Astrocyte of the cerebellum (primary cell): ENCODE results near the gene SNIP1.
"Not testable (repeated sequence)": the region's sequence is repeated elsewhere in the genome, so short reads cannot be mapped to it uniquely, and the experiment has no call there.

Experiments
- DNase-seq: peaks from one replicate; pipeline ENCODE4 v3.0.0-alpha.2; 2011; ENCODE audit warnings: low read depth
- H3K4me3 ChIP-seq: 2 replicates; pipeline ENCODE4 v1.5.1; 2011; ENCODE audit warnings: mild to moderate bottlenecking, low read depth, low read length, moderate library complexity
- in situ Hi-C: cut with HindIII; loops from 2 replicates; pipeline ENCODE4 v1.10.0; 2017; ENCODE audit warnings: low sequenced_read_pairs
- TF ChIP-seq, protein P1 (sequence below): IDR thresholded peaks from 2 replicates; pipeline ENCODE4 v1.5.1; 2012; ENCODE audit warnings: low read length, low read depth, moderate library complexity, mild to moderate bottlenecking; ENCODE audit errors: missing control alignments

SNIP1 gene

DNA sequence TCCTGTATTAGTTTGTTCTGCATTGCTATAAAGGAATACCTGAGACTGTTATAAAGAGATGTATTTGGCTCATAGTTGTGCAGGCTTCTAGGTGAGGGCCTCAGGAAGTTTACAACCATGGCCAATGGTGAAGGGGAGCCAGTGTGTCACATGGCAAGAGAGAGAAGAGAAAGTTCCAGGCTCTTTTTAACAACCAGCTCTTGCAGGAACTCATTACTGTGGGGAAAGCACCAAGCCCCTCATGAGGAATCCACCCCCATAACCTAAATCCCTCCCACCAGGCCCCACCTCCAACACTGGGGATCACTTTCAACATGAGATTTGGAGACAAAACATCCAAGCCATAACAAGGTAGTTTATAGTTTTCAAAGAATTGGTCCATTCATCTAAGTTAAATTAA lies 34.5 kb downstream of the SNIP1 start:
- no peak overlapping the region for H3K4me3 ChIP-seq
- in situ Hi-C loops, result no loop called here
- TF ChIP-seq, protein P1, sequence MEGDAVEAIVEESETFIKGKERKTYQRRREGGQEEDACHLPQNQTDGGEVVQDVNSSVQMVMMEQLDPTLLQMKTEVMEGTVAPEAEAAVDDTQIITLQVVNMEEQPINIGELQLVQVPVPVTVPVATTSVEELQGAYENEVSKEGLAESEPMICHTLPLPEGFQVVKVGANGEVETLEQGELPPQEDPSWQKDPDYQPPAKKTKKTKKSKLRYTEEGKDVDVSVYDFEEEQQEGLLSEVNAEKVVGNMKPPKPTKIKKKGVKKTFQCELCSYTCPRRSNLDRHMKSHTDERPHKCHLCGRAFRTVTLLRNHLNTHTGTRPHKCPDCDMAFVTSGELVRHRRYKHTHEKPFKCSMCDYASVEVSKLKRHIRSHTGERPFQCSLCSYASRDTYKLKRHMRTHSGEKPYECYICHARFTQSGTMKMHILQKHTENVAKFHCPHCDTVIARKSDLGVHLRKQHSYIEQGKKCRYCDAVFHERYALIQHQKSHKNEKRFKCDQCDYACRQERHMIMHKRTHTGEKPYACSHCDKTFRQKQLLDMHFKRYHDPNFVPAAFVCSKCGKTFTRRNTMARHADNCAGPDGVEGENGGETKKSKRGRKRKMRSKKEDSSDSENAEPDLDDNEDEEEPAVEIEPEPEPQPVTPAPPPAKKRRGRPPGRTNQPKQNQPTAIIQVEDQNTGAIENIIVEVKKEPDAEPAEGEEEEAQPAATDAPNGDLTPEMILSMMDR, result no peak
- DNase-seq, result no peak

DNA sequence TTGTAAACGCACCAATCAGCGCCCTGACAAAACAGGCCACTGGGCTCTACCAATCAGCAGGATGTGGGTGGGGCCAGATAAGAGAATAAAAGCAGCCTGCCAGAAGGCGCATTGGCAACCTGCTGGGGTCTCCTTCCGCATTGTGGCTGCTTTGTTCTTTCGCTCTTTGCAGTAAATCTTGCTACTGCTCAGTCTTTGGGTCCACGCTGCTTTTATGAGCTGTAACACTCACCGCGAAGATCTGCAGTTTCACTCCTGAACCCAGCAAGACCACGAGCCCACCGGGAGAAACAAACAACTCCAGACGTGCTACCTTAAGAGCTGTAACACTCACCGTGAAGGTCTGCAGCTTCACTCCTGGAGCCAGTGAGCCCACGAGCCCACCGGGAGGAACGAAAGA lies 35.2 kb downstream of the SNIP1 start:
- H3K4me3 ChIP-seq, in situ Hi-C loops, DNase-seq: not testable (repeated sequence)

DNA sequence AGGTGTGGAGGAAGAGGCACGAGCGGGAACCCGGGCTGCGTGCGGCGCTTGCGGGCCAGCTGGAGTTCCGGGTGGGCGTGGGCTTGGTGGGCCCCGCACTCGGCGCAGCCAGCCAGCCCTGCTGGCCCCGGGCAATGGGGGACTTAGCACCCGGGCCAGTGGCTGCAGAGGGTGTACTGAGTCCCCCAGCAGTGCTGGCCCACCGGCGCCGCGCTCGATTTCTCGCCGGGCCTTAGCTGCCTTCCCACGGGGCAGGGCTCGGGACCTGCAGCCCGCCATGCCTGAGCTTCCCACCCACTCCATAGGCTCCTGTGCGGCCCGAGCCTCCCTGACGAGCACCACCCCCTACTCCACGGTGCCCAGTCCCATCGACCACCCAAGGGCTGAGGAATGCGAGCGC lies 35.9 kb downstream of the SNIP1 start:
- in situ Hi-C loops, DNase-seq, H3K4me3 ChIP-seq: not testable (repeated sequence)

DNA sequence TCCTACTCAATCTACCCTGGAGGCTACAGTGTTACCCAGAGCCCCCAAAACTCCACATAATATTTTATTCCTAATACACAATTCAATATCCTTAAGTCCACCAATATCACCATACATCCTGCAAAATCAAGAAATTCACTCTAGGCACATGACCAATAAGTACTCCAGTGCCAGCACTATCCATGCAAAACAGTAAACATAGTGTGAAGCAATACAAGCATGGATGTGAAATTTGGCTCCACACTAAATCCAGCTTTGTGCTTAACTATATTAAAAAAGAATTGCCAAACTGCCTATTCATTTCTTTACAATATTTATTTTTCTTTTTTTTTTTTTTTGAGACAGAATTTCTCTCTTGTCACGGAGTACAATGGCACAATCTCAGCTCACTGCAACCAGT lies 36.5 kb downstream of the SNIP1 start:
- no peak for DNase-seq
- in situ Hi-C loops, result no loop called here
- TF ChIP-seq, protein P1, result no peak
- H3K4me3 ChIP-seq, result no peak overlapping the region

DNA sequence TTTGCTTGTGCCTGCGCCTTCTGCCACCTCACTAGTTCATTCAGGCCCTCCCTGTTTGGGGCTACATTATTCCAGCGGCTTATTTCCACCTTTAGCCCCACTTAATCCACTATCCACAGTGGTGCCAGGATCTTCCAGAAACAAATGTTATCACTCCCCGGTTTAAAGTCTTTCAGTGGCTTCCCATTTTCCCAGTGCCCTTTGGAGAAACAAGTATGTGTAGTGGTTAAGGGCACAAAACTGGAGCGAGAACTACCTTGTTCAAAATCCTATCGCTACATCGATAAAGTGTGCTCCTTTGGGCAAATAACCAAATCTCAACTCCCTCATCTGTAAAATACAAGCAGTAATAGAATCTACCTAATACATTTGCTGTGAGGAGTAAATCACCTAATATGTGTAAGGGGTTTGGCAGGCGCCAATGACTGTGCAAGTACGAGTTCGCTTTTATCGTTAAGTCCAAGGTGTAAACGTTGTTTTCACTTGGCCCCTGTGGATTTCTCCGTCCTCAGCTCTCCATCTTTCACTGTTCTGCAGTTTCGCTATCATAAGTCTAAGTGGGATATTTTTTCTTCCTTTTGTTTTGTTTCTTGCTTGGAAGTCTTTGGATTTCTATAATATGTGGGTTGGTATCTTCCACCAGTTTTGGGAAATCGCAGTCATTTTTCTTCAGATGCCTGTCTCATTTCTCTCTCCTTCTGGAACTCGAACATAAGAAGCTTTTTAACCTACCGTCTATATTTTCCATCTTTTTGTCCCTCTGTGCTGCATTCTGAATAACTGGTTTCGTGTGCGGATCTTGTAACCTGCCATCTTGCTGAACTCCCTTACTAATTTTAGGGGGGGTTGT lies 38.7 kb downstream of the SNIP1 start:
- H3K4me3 ChIP-seq, result peak overlapping the region; percentile 72
- no peak for DNase-seq
- TF ChIP-seq, protein P1, result no peak
- in situ Hi-C loops, result no loop called here

DNA sequence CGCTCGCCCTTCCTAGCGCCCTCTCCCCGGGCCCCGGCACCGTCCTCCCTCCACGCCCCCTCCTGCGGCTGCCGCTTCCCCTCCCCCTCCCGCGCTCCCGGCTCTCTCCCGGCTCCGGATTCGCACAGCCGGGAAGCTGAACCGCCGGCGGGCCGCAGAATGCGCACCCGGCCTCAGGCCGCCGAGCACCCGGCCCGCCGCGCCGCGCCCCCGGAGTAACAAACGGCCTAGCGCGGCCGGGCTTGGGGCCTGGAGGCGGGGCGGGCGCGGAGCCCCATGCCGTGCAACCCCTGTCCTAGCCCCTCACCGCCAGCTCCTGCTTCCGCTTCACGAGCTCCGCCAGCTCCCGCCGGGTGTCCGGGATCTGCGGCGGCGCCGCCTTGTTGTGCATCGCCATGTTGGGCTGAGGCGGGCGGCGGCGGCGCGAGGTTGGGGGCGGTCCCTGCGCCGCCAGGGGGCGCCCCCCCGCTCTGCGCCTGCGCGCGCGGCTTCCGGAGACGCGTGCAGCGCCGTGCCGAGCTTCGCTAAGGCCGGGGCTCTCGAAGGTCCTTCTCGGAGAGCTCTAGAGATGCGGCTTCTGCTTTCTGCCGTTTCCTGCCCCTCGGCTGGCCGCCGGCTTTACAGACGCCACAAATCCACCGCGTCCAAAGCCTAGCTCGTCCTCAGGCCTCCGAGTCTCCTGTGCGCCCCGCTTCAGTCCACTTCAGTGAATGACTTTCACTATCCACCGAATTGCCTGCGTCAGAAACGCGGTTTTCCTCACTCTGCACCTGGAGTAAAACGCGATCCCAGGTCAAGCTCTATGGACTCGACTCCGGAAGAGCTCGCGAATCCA lies 39.5 kb downstream of the SNIP1 start, which contains the start of gene MEAF6:
Gene MEAF6, minus strand, starts transcription at position 417 of the 835 bp plus-strand sequence. Its CDS starts 20 bp downstream, at position 397.
- H3K4me3 ChIP-seq, result peak within 1 kb of the TSS; percentile 72
- TF ChIP-seq, protein P1, result peak; percentile 39
- in situ Hi-C loops, result no loop called here
- peak; percentile 53 for DNase-seq

DNA sequence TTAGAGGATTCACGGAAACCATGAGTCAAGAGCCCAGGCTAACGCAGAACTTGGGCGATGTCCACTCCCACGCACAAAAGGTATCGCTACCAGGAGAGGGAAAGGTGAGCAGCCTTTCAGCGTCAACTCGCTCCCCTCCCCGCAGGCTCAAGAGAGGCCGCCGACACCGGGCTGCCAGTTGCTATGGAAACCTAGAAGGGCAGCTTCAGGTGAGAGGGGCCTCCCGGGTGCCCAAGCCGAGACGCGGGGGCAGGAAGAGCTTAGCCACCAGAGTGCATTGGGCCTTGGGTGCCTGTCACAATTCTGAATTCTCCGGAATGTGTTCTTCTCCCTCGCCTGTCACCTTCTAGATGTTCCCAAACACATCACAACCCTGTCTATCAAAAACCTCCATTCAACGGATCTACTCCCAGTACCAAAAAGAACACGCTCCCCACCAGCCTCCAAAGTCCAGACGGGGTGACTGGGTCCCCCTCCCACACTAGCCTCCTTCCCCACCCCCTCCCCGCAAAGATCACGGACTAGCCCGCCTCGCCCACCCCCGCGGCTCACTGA lies 40.2 kb downstream of the SNIP1 start:
- no peak for DNase-seq
- in situ Hi-C loops, result no loop called here
- H3K4me3 ChIP-seq, result peak overlapping the region; percentile 72
- TF ChIP-seq, protein P1, result no peak
